ENCODE measurements around the gene ZNF836.

ZNF836 gene

GRCh38 chr19:52191951-52192350 is 20.5 kb upstream of the ZNF836 start:
- Mint-ChIP-seq H3K27me3 (no peaks in the 10 kb centered on the region), H3K4me1 (peaks cover 63% of the 10 kb centered on the region), H3K4me3 (peak overlapping the region; percentile 98), H3K27ac (peak overlapping the region; percentile 87), H3K36me3 (peaks cover 19% of the 10 kb centered on the region), H3K9me3 (no peaks in the 10 kb centered on the region)

GRCh38 chr19:52191389-52191788 is 20.0 kb upstream of the ZNF836 start:
- no peaks in the 10 kb centered on the region for H3K27me3 Mint-ChIP-seq
- H3K36me3 Mint-ChIP-seq, result peaks cover 19% of the 10 kb centered on the region
- H3K9me3 Mint-ChIP-seq, result no peaks in the 10 kb centered on the region
- peak overlapping the region; percentile 98 for H3K4me3 Mint-ChIP-seq
- H3K27ac Mint-ChIP-seq, result peak overlapping the region; percentile 87
- peaks cover 58% of the 10 kb centered on the region for H3K4me1 Mint-ChIP-seq

DNA sequence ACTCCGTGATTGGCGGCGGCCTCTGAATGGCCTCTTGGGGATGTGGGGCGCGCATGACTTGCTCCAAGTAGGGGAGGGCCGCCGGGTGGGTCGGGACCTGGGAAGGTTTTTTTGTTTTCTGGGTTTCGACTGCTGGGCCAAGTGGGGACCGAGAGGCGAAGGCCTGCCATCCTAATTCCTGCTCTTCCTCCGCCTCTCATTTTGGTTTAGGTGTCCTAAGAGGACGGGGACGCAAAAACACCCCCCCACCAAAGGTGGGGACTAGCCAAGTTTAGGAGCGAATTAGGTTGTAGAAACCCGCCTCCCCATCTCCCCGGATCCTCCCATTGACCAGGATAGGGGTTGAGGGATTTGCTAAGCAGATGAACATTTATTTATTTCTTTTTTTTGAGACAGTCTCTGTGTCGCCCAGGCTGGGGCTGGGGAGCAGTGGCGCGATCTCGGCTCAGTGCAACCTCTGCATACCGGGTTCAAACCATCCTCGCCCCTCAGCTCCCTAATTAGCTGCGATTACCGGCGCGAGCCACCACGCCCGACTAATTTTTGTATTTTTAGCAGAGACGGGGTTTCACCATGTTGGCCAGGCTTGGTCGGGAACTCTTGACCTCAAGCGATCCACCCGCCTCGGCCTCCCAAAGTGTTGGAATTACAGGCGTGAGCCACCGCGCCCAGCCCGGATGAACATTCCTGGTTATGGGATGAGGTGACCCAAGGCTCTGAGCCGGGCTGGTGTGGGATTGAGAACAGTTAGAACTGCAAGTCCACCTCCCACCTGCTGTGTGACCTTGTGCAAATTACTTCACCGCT is 19.3 kb upstream of the ZNF836 start:
- Mint-ChIP-seq H3K9me3 (no peaks in the 10 kb centered on the region), H3K27me3 (no peaks in the 10 kb centered on the region), H3K4me3 (peak overlapping the region; percentile 98), H3K27ac (peak overlapping the region; percentile 100), H3K36me3 (peaks cover 19% of the 10 kb centered on the region), H3K4me1 (peaks cover 51% of the 10 kb centered on the region)

DNA sequence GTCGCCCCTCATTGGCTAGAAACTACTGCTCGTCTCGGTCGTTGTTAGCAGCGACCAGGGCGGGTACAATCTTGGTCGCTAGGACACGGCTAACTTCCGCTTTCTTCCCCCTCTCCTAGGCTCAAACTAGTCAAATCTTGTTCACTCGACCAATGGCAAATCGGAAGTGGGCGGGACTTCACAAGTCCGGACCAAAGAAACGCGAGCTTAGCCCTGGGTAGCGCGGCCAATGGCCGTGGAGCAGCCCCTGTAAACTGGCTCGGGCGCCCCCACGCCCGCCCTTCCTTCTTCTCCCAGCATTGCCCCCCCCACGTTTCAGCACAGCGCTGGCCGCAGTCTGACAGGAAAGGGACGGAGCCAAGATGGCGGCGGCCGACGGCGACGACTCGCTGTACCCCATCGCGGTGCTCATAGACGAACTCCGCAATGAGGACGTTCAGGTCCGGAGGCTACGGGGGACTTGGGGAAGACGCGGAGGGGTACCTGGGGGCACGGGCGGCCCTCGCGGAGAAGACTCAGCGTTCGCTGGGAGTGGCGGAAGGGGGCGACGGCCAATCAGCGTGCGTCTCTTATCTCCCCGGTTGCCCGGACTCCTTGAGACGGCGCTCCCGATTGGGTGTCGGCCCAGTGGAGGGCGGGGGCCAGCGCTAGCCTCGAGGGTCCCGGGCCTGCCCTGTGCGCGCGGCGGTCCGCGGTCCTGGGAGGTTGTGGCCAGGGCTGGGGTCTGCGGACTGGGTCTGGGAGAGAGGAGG is 18.5 kb upstream of the ZNF836 start, which contains the start of gene PPP2R1A:
PPP2R1A (plus strand) TSS at position 318 of the 752 bp plus-strand sequence; CDS start at position 363, 45 bp downstream.
- H3K36me3 Mint-ChIP-seq, result peaks cover 19% of the 10 kb centered on the region
- H3K4me1 Mint-ChIP-seq, result peaks cover 46% of the 10 kb centered on the region
- no peaks in the 10 kb centered on the region for H3K9me3 Mint-ChIP-seq
- peak within 1 kb of the TSS; percentile 100 for H3K27ac Mint-ChIP-seq
- no peaks in the 10 kb centered on the region for H3K27me3 Mint-ChIP-seq
- H3K4me3 Mint-ChIP-seq, result peak within 1 kb of the TSS; percentile 98

- Mint-ChIP-seq H3K4me3 (peak overlapping the region; percentile 98), H3K4me1 (peaks cover 37% of the 10 kb centered on the region), H3K27me3 (no peaks in the 10 kb centered on the region), H3K27ac (peak overlapping the region; percentile 100), H3K9me3 (no peaks in the 10 kb centered on the region), H3K36me3 (peaks cover 11% of the 10 kb centered on the region)
These were observed 17.7 kb upstream of the ZNF836 start for GRCh38 chr19:52188822-52189734.

GRCh38 chr19:52187407-52187806 is 16.0 kb upstream of the ZNF836 start:
- no peak overlapping the region for H3K27ac Mint-ChIP-seq
- H3K9me3 Mint-ChIP-seq, result no peaks in the 10 kb centered on the region
- H3K27me3 Mint-ChIP-seq, result no peaks in the 10 kb centered on the region
- H3K4me1 Mint-ChIP-seq, result peaks cover 24% of the 10 kb centered on the region
- H3K4me3 Mint-ChIP-seq, result no peak overlapping the region
- peaks cover 6% of the 10 kb centered on the region for H3K36me3 Mint-ChIP-seq

GRCh38 chr19:52176574-52176973 is 5.2 kb upstream of the ZNF836 start:
- Mint-ChIP-seq H3K4me1 (peaks cover 12% of the 10 kb centered on the region), H3K27ac (peak overlapping the region; percentile 13)

GRCh38 chr19:52172347-52172746 is 926 bp upstream of the ZNF836 start:
- H3K9me3 Mint-ChIP-seq, result no peaks in the 10 kb centered on the region
- peak overlapping the region; percentile 95 for H3K4me3 Mint-ChIP-seq
- peaks cover 41% of the 10 kb centered on the region for H3K4me1 Mint-ChIP-seq
- peaks cover 18% of the 10 kb centered on the region for H3K36me3 Mint-ChIP-seq
- no peaks in the 10 kb centered on the region for H3K27me3 Mint-ChIP-seq
- no peak overlapping the region for H3K27ac Mint-ChIP-seq

More at GRCh38 chr19:52176574-52176973, 5.2 kb upstream of the ZNF836 start:
- H3K36me3 Mint-ChIP-seq, result no peaks in the 10 kb centered on the region
- H3K9me3 Mint-ChIP-seq, result no peaks in the 10 kb centered on the region
- H3K4me3 Mint-ChIP-seq, result no peak overlapping the region
- no peaks in the 10 kb centered on the region for H3K27me3 Mint-ChIP-seq

- H3K27ac Mint-ChIP-seq, result peak overlapping the region; percentile 69
- H3K27me3 Mint-ChIP-seq, result no peaks in the 10 kb centered on the region
- no peaks in the 10 kb centered on the region for H3K9me3 Mint-ChIP-seq
- H3K4me1 Mint-ChIP-seq, result peaks cover 38% of the 10 kb centered on the region
- H3K4me3 Mint-ChIP-seq, result peak overlapping the region; percentile 95
- peaks cover 21% of the 10 kb centered on the region for H3K36me3 Mint-ChIP-seq
These were observed 529 bp downstream of the ZNF836 start for GRCh38 chr19:52170863-52171320.

DNA sequence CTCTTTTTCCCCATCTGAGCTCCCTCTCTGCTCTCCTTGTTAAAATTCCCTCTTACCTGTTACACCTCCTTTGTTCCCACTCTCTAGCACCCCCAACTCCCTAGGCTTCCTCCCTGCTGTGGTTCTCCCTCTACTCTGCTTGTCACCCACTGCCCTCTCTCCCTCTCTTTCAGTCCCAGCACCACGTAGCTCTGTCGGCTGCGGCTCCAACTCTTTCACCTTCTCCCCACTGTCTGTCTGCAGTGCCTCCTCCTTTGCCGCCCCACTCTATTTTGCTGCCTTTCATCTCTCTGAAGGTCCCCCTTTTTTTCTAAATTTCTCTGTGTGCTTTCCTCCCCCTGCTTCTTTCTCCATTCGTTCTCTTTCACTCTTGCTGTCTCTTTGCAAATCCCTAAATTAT is 1.1 kb downstream of the ZNF836 start:
- Mint-ChIP-seq H3K27me3 (no peaks in the 10 kb centered on the region), H3K9me3 (no peaks in the 10 kb centered on the region), H3K4me1 (peaks cover 38% of the 10 kb centered on the region), H3K36me3 (peaks cover 24% of the 10 kb centered on the region), H3K4me3 (peak overlapping the region; percentile 95), H3K27ac (peak overlapping the region; percentile 69)

GRCh38 chr19:52155596-52156359 is 15.6 kb downstream of the ZNF836 start:
- Mint-ChIP-seq H3K36me3 (peaks cover 65% of the 10 kb centered on the region), H3K27ac (no peak overlapping the region), H3K9me3 (peaks cover 50% of the 10 kb centered on the region), H3K27me3 (no peaks in the 10 kb centered on the region), H3K4me1 (no peaks in the 10 kb centered on the region), H3K4me3 (no peak overlapping the region)

- Mint-ChIP-seq H3K4me1 (no peaks in the 10 kb centered on the region), H3K36me3 (peaks cover 26% of the 10 kb centered on the region), H3K4me3 (no peak overlapping the region), H3K9me3 (peaks cover 10% of the 10 kb centered on the region), H3K27me3 (no peaks in the 10 kb centered on the region), H3K27ac (no peak overlapping the region)
These were observed 23.2 kb downstream of the ZNF836 start for GRCh38 chr19:52148256-52148655.

DNA sequence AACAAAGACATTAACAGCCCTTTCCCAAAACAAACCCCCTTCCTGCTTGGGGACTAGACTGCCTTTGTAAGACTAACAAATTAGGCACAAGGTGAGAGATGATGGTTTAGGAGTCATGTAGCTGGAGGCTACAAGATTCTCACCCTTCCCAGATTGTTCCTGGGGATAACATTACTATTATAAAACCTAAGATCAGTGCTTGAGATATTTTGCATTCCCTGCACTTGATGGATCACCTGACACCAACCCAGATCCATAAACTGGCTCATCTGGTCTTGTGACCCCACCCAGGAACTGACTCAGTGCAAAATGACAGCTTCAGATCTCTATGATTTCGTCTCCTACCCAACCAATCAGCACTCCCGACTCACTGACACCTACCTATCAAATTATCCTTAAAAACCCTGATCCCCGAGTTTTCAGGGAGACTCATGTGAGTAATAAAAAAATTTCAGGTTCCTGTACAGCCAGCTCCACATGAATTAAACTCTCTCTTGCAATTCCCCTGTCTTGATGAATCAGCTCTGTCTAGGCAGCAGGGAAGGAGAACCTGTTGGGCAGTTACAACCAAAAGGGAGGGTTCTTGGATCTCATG is 29.3 kb downstream of the ZNF836 start:
- peaks cover 27% of the 10 kb centered on the region for H3K4me1 Mint-ChIP-seq
- H3K27me3 Mint-ChIP-seq, result no peaks in the 10 kb centered on the region
- no peak overlapping the region for H3K27ac Mint-ChIP-seq
- peak overlapping the region; percentile 11 for H3K4me3 Mint-ChIP-seq
- peaks cover 5% of the 10 kb centered on the region for H3K9me3 Mint-ChIP-seq
- peaks cover 9% of the 10 kb centered on the region for H3K36me3 Mint-ChIP-seq

GRCh38 chr19:52141203-52141602 is 30.2 kb downstream of the ZNF836 start:
- Mint-ChIP-seq H3K9me3 (peaks cover 5% of the 10 kb centered on the region), H3K27me3 (no peaks in the 10 kb centered on the region), H3K4me1 (peaks cover 33% of the 10 kb centered on the region), H3K4me3 (peak overlapping the region; percentile 20), H3K36me3 (peaks cover 13% of the 10 kb centered on the region), H3K27ac (no peak overlapping the region)

All from activated naive CD4-positive, alpha-beta T cell treated with anti-CD3 and anti-CD28 coated beads, Interleukin-2, amount 50 U/mL, for 24 hours (primary cell).